ENCODE results near the gene FAM131A. TPM values are rescaled to one million over a fixed set of nuclear protein-coding genes. Genes with fewer than 3 reads are reported as not detected.

FAM131A gene
- total and polyA plus RNA-seq, 7 experiments from 2014 or later = 2.2 to 13.4 (median 8.2) TPM

DNA sequence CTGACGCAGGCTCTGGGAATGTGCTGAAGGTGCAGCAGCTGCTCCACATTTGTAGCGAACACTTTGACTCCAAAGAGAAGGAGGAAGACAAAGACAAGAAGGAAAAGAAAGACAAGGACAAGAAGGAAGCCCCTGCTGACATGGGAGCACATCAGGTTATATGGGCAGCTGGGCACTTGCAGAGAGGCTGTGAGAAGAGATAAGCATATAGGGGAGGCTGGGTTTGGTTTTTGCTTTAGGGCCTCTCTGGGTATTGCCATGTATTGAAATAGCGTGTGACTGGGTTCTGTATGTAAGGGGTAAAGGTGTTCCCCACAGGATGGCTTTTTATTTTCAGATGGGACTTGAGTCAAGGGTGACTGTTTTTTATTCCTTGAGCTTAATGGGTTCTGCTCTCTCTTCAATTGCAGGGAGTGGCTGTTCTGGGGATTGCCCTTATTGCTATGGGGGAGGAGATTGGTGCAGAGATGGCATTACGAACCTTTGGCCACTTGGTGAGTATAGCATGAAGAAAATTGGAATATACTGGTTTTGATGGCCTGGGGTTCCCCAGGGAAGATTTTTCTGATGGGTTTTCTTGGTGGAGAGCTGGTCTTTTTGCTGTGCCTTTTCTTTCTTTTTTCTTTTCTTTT, 30.9 kb upstream of the FAM131A start:
- H3K27ac ChIP-seq (ENCODE audit: low read depth, low read length) = no peak overlapping the region
- Mint-ChIP-seq H3K36me3 (peaks cover 24 to 56% (median 42%) of the 10 kb centered on the region in 5 donors), H3K9me3 (no peaks in the 10 kb centered on the region), H3K4me3 (no peak overlapping the region), H3K4me1 (peaks cover 0 to 12% (median 8%) of the 10 kb centered on the region in 7 donors), H3K27ac (peak overlapping the region in 2 of 9 donors; percentile 43 to 59), H3K27me3 (no peaks in the 10 kb centered on the region)
- no peaks in the 10 kb centered on the region for H3K4me1 ChIP-seq (ENCODE audit: control insufficient read depth in 2 of 2, insufficient read depth in 2 of 2, low read length in 2 of 2)
- H3K9me3 ChIP-seq (ENCODE audit: control insufficient read depth in 2 of 3, low read length in 3 of 3) = no peaks in the 10 kb centered on the region
- ChIA-PET POLR2A (no interaction called here), CTCF (interaction anchor here (0.7 kb wide), 1 partner anchor 719 kb away, joined by 3 read pairs; no protein-coding TSS in a partner anchor)
- H3K36me3 ChIP-seq (ENCODE audit: control insufficient read depth in 2 of 3, insufficient read depth in 3 of 3, low read length in 3 of 3) = peaks cover 42 to 73% (median 51%) of the 10 kb centered on the region in 3 experiments
- DNase-seq = no peak
- intact Hi-C loops (cut with micrococcal nuclease) = no loop called here
- no peaks in the 10 kb centered on the region for H3K27me3 ChIP-seq (ENCODE audit: control insufficient read depth in 2 of 2, insufficient read depth in 2 of 2, low read length in 2 of 2)
- no peak for ATAC-seq
- no peak overlapping the region for H3K4me3 ChIP-seq (ENCODE audit: low read length)

DNA sequence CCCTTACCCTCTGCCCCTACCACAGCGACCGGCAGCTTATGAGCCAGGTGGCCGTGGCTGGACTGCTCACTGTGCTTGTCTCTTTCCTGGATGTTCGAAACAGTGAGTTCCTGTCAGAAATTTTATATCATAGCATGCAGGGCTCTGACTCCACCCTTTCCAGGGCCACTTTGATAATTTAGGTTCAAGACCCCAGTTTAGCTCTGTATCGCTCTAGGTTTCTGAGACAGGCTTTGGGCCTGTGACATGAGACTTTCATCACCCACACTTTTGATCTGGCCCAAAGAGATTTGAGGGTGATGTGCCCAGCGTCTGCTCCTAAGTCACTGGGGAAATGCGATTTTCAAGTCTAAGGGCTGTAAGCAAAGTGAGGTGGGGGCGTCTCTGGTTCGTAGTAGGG, 29.5 kb upstream of the FAM131A start:
- H3K9me3 ChIP-seq (ENCODE audit: control insufficient read depth in 2 of 3, low read length in 3 of 3) = no peaks in the 10 kb centered on the region
- no peak overlapping the region for H3K27ac ChIP-seq (ENCODE audit: low read depth, low read length)
- H3K27me3 ChIP-seq (ENCODE audit: control insufficient read depth in 2 of 2, insufficient read depth in 2 of 2, low read length in 2 of 2) = no peaks in the 10 kb centered on the region
- peaks cover 0 to 4% (median 0%) of the 10 kb centered on the region in 7 donors for H3K4me1 Mint-ChIP-seq
- H3K27me3 Mint-ChIP-seq = no peaks in the 10 kb centered on the region
- H3K27ac Mint-ChIP-seq = no peak overlapping the region
- no peaks in the 10 kb centered on the region for H3K4me1 ChIP-seq (ENCODE audit: control insufficient read depth in 2 of 2, insufficient read depth in 2 of 2, low read length in 2 of 2)
- intact Hi-C loops (cut with micrococcal nuclease) = no loop called here
- ATAC-seq (no peak), DNase-seq (no peak)
- H3K36me3 Mint-ChIP-seq = peaks cover 24 to 46% (median 29%) of the 10 kb centered on the region in 5 donors
- CTCF ChIA-PET = no interaction called here
- H3K4me3 ChIP-seq (ENCODE audit: low read length) = no peak overlapping the region
- H3K36me3 ChIP-seq (ENCODE audit: control insufficient read depth in 2 of 3, insufficient read depth in 3 of 3, low read length in 3 of 3) = peaks cover 30 to 60% (median 39%) of the 10 kb centered on the region in 3 experiments
- H3K9me3 Mint-ChIP-seq = no peaks in the 10 kb centered on the region
- H3K4me3 Mint-ChIP-seq = no peak overlapping the region
- POLR2A ChIA-PET = no interaction called here

DNA sequence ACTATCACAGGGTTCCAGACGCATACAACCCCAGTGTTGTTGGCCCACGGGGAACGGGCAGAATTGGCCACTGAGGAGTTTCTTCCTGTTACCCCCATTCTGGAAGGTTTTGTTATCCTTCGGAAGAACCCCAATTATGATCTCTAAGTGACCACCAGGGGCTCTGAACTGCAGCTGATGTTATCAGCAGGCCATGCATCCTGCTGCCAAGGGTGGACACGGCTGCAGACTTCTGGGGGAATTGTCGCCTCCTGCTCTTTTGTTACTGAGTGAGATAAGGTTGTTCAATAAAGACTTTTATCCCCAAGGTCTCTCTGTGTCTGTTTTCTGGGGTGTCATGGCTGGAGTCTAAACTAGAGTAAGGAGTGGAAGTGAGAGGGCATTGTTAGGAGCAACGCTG, 28.7 kb upstream of the FAM131A start:
- Mint-ChIP-seq H3K27me3 (no peaks in the 10 kb centered on the region), H3K36me3 (peaks cover 23 to 40% (median 27%) of the 10 kb centered on the region in 5 donors), H3K27ac (no peak overlapping the region), H3K9me3 (no peaks in the 10 kb centered on the region), H3K4me3 (no peak overlapping the region), H3K4me1 (peaks cover 0 to 3% (median 0%) of the 10 kb centered on the region in 7 donors)
- intact Hi-C loops (cut with micrococcal nuclease) = no loop called here
- Histone ChIP-seq H3K9me3 (ENCODE audit: control insufficient read depth in 2 of 3, low read length in 3 of 3) (no peaks in the 10 kb centered on the region), H3K27me3 (ENCODE audit: control insufficient read depth in 2 of 2, insufficient read depth in 2 of 2, low read length in 2 of 2) (no peaks in the 10 kb centered on the region), H3K36me3 (ENCODE audit: control insufficient read depth in 2 of 3, insufficient read depth in 3 of 3, low read length in 3 of 3) (peaks cover 22 to 51% (median 31%) of the 10 kb centered on the region in 3 experiments), H3K4me1 (ENCODE audit: control insufficient read depth in 2 of 2, insufficient read depth in 2 of 2, low read length in 2 of 2) (no peaks in the 10 kb centered on the region), H3K27ac (ENCODE audit: low read depth, low read length) (no peak overlapping the region), H3K4me3 (ENCODE audit: low read length) (no peak overlapping the region)
- ATAC-seq (no peak), DNase-seq (no peak)
- CTCF ChIA-PET = no interaction called here
- POLR2A ChIA-PET = no interaction called here

DNA sequence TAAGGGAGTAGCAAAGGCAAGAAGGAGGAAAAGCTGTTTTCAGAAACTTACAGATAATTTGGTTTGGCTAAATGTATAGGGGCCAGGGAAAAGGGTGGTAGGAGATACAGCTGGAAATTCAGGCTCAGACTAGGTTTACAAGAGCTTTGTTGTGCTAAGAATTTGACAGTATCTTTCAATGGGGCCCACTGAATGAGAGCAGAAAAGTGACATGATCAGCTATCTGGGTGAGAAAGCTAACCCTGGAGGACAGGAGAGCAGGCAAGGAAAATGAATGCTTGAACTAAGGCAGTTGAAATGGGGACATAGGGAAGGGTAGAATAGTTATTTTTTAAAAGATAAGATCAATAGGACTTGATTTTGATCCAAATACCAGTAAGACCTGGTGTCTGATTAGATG, 25.8 kb upstream of the FAM131A start:
- ATAC-seq (no peak), DNase-seq (no peak)
- no peaks in the 10 kb centered on the region for H3K9me3 Mint-ChIP-seq
- H3K27me3 ChIP-seq (ENCODE audit: control insufficient read depth in 2 of 2, insufficient read depth in 2 of 2, low read length in 2 of 2) = no peaks in the 10 kb centered on the region
- H3K36me3 ChIP-seq (ENCODE audit: control insufficient read depth in 2 of 3, insufficient read depth in 3 of 3, low read length in 3 of 3) = peaks cover 8 to 24% (median 11%) of the 10 kb centered on the region in 3 experiments
- ChIA-PET CTCF (interaction anchor here (0.6 kb wide), 1 partner anchor 1639 kb away, joined by 3 read pairs; no protein-coding TSS in a partner anchor), POLR2A (interaction anchor here (0.6 to 1.8 kb wide), 4 partner anchors 9 to 1506 kb away, joined by 3 to 7 read pairs (median 3); no protein-coding TSS in a partner anchor)
- H3K27ac Mint-ChIP-seq = peak overlapping the region in 2 of 9 donors; percentile 16 to 36
- no peak overlapping the region for H3K27ac ChIP-seq (ENCODE audit: low read depth, low read length)
- peaks cover 13 to 25% (median 21%) of the 10 kb centered on the region in 5 donors for H3K36me3 Mint-ChIP-seq
- peak overlapping the region in 5 of 10 donors; percentile 3 to 53 (median 42) for H3K4me3 Mint-ChIP-seq
- no peaks in the 10 kb centered on the region for H3K9me3 ChIP-seq (ENCODE audit: control insufficient read depth in 2 of 3, low read length in 3 of 3)
- H3K27me3 Mint-ChIP-seq = no peaks in the 10 kb centered on the region
- intact Hi-C loops (cut with micrococcal nuclease) = loop anchor here in 1 of 2 donors (5.0 kb wide), 1 partner anchor 614 kb away; the partner anchor contains the start of gene YEATS2
- peaks cover 0 to 15% of the 10 kb centered on the region in 2 donors for H3K4me1 ChIP-seq (ENCODE audit: control insufficient read depth in 2 of 2, insufficient read depth in 2 of 2, low read length in 2 of 2)
- H3K4me3 ChIP-seq (ENCODE audit: low read length) = no peak overlapping the region
- peaks cover 6 to 17% (median 9%) of the 10 kb centered on the region in 7 donors for H3K4me1 Mint-ChIP-seq

DNA sequence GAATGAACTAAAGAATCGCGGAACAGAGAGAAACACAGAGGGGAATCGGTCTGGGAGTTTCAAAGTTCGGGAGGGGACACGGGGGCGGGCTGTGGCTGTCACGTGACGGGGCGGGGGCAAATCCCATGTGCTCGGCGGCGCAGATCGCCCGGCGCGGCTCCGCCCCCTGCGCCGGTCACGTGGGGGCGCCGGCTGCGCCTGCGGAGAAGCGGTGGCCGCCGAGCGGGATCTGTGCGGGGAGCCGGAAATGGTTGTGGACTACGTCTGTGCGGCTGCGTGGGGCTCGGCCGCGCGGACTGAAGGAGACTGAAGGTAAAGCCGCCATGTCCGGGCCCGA, 23.1 kb upstream of the FAM131A start, which contains the start of gene EIF4G1:
EIF4G1 (plus strand) TSS at position 244 of the 337 bp plus-strand sequence. CDS start 1,191 bp downstream, outside the sequence.
- H3K4me3 Mint-ChIP-seq = peak within 1 kb of the TSS; percentile 79 to 94 (median 88)
- peak; percentile 89 to 95 (median 91) for DNase-seq
- intact Hi-C loops (cut with micrococcal nuclease) = loop anchor here (1.0 to 5.0 kb wide), 7 partner anchors 15 to 617 kb away; partner anchors contain the start of genes ABCF3 (in 2 of the 2), PSMD2 (in 2 of the 2), AP2M1 (in 1 of the 2) and EEF1AKMT4 (in 1 of the 2)
- no peaks in the 10 kb centered on the region for H3K9me3 Mint-ChIP-seq
- peaks cover 0 to 17% of the 10 kb centered on the region in 2 donors for H3K4me1 ChIP-seq (ENCODE audit: control insufficient read depth in 2 of 2, insufficient read depth in 2 of 2, low read length in 2 of 2)
- peak within 1 kb of the TSS; percentile 93 for H3K27ac ChIP-seq (ENCODE audit: low read depth, low read length)
- H3K36me3 ChIP-seq (ENCODE audit: control insufficient read depth in 2 of 3, insufficient read depth in 3 of 3, low read length in 3 of 3) = peaks cover 0 to 21% (median 8%) of the 10 kb centered on the region in 3 experiments
- H3K27me3 Mint-ChIP-seq = no peaks in the 10 kb centered on the region
- ChIA-PET POLR2A (no interaction called here), CTCF (no interaction called here)
- H3K4me1 Mint-ChIP-seq = peaks cover 15 to 35% (median 28%) of the 10 kb centered on the region in 7 donors
- H3K4me3 ChIP-seq (ENCODE audit: low read length) = peak within 1 kb of the TSS; percentile 73
- peak within 1 kb of the TSS; percentile 68 to 95 (median 89) for H3K27ac Mint-ChIP-seq
- no peaks in the 10 kb centered on the region for H3K27me3 ChIP-seq (ENCODE audit: control insufficient read depth in 2 of 2, insufficient read depth in 2 of 2, low read length in 2 of 2)
- no peaks in the 10 kb centered on the region for H3K9me3 ChIP-seq (ENCODE audit: control insufficient read depth in 2 of 3, low read length in 3 of 3)
- H3K36me3 Mint-ChIP-seq = peaks cover 0 to 11% (median 5%) of the 10 kb centered on the region in 5 donors
- ATAC-seq = peak; percentile 95

DNA sequence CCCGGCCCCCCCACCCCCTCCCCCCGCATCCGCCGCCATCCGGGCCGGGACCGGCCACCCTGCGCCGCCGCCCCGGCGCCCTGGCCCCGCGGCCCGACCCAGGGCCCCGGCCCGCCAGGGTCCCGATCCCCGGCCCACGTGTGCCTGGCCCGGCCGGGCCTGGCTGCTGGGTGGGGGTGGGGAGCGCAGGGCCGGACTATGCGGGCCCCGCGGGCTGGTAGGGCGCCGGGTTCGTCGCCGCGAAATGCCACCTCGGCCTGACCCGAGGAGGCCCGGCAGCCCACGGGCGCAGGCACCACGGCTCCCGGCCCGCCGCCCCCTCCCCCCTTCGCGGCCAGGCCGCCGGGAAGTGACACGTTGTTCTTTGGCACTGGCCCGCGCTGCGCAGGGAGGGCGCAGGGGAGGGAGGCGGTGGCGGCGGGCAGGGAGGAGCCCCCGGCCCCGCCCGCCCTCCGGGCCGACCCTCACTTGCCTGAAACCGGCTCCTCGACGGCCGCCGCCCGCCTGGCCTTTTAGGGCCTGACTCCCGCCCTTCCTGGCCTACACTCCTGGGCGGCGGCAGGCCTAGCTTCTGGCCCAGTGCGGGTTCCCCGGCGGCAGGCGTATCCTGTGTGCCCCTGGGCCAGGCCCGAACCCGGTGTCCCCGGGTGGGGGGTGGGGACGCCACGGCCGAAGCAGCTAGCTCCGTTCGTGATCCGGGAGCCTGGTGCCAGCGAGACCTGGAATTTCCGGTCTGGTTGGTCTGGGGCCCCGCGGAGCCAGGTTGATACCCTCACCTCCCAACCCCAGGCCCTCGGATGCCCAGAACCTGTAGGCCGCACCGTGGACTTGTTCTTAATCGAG, 22.5 kb upstream of the FAM131A start:
- peak; percentile 75 for ATAC-seq
- no peaks in the 10 kb centered on the region for H3K27me3 Mint-ChIP-seq
- no peaks in the 10 kb centered on the region for H3K9me3 ChIP-seq (ENCODE audit: control insufficient read depth in 2 of 3, low read length in 3 of 3)
- H3K27ac ChIP-seq (ENCODE audit: low read depth, low read length) = peak overlapping the region; percentile 93
- no peaks in the 10 kb centered on the region for H3K9me3 Mint-ChIP-seq
- no peaks in the 10 kb centered on the region for H3K27me3 ChIP-seq (ENCODE audit: control insufficient read depth in 2 of 2, insufficient read depth in 2 of 2, low read length in 2 of 2)
- POLR2A ChIA-PET = interaction anchor here (0.7 to 1.5 kb wide), 3 partner anchors 13 to 137 kb away, joined by 3 to 4 read pairs (median 3); partner anchors contain the start of gene FAM131A
- peaks cover 0 to 10% (median 5%) of the 10 kb centered on the region in 5 donors for H3K36me3 Mint-ChIP-seq
- H3K27ac Mint-ChIP-seq = peak overlapping the region; percentile 68 to 95 (median 89)
- peak overlapping the region; percentile 73 for H3K4me3 ChIP-seq (ENCODE audit: low read length)
- peak overlapping the region; percentile 79 to 94 (median 86) for H3K4me3 Mint-ChIP-seq
- DNase-seq = peak; percentile 54 to 68 (median 64)
- intact Hi-C loops (cut with micrococcal nuclease) = loop anchor here (1.0 to 5.0 kb wide), 8 partner anchors 16 to 618 kb away; partner anchors contain the start of genes ABCF3 (in 2 of the 2), PSMD2 (in 2 of the 2), AP2M1 (in 1 of the 2) and EEF1AKMT4 (in 1 of the 2)
- H3K4me1 Mint-ChIP-seq = peaks cover 15 to 35% (median 31%) of the 10 kb centered on the region in 7 donors
- CTCF ChIA-PET = no interaction called here
- peaks cover 0 to 17% of the 10 kb centered on the region in 2 donors for H3K4me1 ChIP-seq (ENCODE audit: control insufficient read depth in 2 of 2, insufficient read depth in 2 of 2, low read length in 2 of 2)
- H3K36me3 ChIP-seq (ENCODE audit: control insufficient read depth in 2 of 3, insufficient read depth in 3 of 3, low read length in 3 of 3) = peaks cover 0 to 26% (median 8%) of the 10 kb centered on the region in 3 experiments

Measured in naive thymus-derived CD4-positive, alpha-beta T cell (primary cell).